HG02884 (cell line): Measurements from ENCODE around the gene HSD11B1.

Experiments used
- ATAC-seq: cut with Tn5 transposase; IDR thresholded peaks from one replicate; pipeline ENCODE4 v1.9.1; 2021; ENCODE audit warnings: mild to moderate bottlenecking, moderate library complexity; ENCODE audit not compliant: unreplicated experiment

Gene HSD11B1

GRCh38 chr1:209780268-209780667 is 75.6 kb downstream of the HSD11B1 start:
- no peak for ATAC-seq

- ATAC-seq, result no peak
Observed at GRCh38 chr1:209783386-209783785, 78.7 kb downstream of the HSD11B1 start.
